NCI-H748 (cell line): Measurements from ENCODE around the gene TNFRSF12A.

ENCODE experiments used
- DNase-seq: peaks from one replicate; lab custom pipeline; 2025; ENCODE audit not compliant: unreplicated experiment; lab: John Stamatoyannopoulos, UW

The TNFRSF12A gene

GRCh38 chr16:3020247-3020603, at the start of gene TNFRSF12A:
TSS of gene TNFRSF12A (plus strand) at chr16:3020368. CDS start at chr16:3020398, 30 bp downstream.
- DNase-seq: peak; percentile 70

- no peak for DNase-seq
These were observed 49.6 kb upstream of the TNFRSF12A start for GRCh38 chr16:2970563-2970962.

GRCh38 chr16:2971134-2971984, 48.8 kb upstream of the TNFRSF12A start:
- no peak for DNase-seq

- peak; percentile 5 for DNase-seq
These were observed 48.0 kb upstream of the TNFRSF12A start for GRCh38 chr16:2971985-2972784.

DNA sequence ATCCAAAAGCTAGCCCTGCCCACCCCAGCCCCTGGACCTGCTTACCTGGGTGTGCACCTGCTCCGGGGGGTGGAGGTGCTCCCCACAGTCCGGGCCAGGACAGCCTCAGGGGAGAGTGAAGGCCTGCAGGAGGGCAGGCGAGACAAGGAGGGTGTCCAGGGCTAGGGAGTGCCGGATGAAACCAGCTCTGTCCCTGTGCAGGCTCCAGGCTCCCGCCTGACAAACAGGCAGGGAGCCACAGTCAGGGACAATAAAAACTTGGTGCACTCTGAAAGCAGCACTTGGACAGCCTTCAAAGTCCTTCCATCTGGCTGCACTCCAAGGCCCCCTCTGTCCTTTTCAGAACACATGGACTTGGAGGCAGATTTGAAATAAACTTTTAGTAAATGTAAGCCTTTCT, 47.1 kb upstream of the TNFRSF12A start:
- no peak for DNase-seq

- DNase-seq: no peak
These were observed 46.4 kb upstream of the TNFRSF12A start for GRCh38 chr16:2973605-2974318.

DNA sequence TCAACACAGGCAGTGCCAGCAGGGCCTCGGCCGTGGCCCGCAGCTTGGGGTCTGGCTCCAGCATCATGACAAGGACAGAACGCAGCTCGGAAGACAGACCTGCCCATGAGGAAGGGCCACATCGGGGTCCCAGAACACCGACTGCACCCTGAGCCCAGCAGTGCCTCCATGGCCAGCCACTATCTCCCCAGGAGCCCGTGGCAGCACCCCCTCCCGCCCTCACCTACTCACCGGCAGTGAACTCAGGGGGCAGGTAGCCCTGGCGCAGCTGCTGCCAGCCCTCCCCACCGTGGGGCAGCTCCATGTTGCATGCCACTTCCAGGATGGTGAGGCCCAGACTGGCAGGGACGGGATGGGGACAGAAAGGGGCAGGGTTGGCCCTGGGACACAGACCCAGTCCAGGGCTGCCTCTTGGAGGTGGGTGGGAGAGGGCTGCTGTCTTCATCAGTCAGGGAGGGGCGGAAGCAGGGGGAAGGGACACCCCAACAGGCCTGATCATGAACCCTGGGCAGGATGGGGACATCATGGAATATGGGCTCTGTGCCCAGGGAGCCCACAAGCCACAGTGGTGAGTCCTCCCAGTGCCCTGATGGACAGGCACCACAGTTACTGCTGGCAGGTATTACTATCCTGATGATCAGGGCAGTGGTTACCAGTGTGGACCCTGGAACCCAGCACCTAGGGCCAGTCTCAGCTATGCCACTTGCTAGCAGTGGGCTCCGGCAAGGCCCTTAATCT, 45.7 kb upstream of the TNFRSF12A start:
- no peak for DNase-seq

GRCh38 chr16:2975161-2975795, 44.9 kb upstream of the TNFRSF12A start:
- DNase-seq: no peak

- DNase-seq: no peak
These were observed 44.0 kb upstream of the TNFRSF12A start for GRCh38 chr16:2976201-2976600.

DNA sequence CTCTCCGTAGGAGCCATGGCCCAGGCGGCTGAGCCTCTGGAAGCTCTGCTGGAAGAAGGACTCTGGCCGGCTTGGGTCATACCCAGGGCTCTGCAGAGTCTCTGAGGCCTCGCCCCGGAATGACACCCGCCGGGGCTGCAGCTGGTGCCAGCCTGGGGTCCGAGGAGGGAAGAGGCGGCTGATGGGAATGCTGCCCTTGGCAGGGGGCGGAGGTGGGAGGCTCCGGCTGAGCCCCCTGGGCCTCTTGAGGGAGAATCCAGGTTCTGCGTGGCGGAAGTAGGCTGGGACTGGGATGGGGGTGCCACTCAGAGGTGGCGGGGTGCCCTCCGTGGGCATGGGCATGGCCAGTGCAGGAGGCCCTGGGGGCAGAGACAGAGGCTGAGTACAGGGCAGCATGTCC, 43.5 kb upstream of the TNFRSF12A start:
- no peak for DNase-seq

DNA sequence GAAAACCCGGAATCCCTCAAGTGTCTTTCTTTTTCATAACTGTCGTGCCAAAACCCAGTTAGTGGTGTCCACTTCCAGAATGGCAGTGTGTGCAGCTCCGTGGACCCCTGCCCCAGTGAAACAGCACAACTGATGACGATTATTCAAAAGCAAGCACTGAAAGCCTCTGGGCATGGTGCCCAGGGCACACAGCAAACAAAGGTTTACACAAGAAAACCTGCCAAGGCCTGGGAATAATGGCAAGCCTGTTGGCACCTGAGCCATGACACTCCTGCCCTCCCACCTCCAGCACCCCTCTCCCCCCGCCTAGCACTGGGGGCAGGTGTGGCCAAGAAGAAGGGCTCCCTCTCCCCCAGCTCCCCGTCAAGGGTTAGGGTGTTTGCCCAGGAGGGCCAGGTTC, 42.7 kb upstream of the TNFRSF12A start:
- no peak for DNase-seq

DNA sequence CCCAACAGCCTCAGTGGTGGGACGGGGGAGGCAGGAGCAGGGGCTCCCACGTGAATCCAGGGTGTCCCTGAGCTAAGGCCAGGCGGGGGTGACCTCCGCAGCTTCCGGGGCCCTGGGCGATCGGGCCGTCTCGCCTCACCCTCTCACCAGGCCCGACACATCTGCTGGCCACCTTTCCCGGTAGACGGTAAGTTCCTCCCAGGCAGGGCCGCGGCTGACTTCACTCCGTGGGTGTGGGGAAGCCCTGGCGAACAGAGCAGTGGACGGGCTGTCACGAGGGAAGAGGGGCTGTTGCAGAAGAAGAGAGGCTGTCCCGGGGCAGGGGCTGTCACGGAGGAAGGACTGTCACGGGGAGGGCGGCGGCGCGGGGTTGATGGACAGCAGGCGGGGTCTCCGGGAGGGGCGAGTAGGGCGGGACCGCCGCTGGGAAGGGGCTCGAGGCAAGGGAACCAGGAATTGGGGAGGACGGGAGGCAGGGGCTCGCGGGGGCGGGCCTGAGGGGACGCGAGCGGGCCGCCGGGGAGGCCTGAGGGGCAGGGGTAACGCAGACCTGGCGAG, 40.4 kb upstream of the TNFRSF12A start:
- DNase-seq: peak; percentile 30

- DNase-seq: peak; percentile 81
These were observed 39.7 kb upstream of the TNFRSF12A start, which contains the start of gene PKMYT1 for GRCh38 chr16:2980227-2981176. TSS of gene PKMYT1 (minus strand) at chr16:2980446. CDS start at chr16:2979657, 789 bp downstream.

DNA sequence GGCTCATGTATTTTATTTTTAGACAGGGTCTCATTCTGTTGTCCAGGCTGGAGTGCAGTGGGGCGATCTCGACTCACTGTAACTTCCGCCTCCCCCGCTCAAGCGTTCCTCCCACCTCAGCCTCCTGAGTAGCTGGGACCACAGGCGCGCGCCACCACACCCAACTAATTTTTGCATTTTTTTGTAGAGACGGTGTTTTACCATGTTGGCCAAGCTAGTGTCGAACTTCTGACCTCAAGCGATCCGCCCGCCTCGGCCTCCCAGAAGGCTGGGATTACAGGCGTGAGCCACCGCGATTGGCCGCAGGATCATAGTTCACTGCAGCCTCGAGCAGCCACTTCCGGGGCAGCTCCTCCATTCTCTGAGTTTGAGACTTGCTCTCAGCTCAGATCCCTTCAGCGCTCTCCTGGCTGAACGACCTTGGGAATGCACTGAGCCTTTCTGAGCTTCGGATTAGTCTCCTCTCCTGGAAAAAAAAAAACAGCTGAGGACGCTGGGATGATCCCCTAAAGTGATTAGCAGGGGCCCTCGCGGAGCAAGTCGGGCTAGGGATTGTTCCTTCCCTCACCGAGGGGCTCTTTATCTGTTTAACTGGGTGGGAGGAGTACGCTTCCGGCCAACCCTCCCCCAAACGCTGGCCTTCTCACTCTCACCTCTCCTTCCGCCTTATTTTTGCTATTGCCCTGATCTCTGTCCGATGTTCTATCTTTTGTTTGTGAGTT, 38.8 kb upstream of the TNFRSF12A start:
- no peak for DNase-seq

- DNase-seq: no peak
These were observed 38.3 kb upstream of the TNFRSF12A start for GRCh38 chr16:2981899-2982250.

- no peak for DNase-seq
These were observed 37.8 kb upstream of the TNFRSF12A start for GRCh38 chr16:2982402-2982801.

DNA sequence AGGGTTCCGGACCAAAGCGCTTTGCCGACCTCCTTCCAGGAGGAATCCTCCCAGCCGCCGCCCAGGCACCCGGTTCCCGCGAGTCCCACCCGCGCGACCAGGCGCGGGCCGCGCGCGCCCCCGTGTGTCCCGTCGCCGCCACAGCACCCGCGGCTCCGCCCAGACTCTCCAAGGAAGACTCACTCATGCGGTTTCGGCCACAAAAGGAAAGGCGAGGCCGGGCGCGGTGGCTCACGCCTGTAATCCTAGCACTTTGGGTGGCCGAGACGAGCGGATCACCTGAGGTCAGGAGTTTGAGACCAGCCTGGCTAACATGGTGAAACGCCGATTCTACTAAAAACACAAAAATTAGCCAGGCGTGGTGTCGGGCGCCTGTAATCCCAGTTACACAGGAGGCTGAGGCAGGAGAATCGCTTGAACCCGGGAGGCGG, 36.4 kb upstream of the TNFRSF12A start:
- peak; percentile 76 for DNase-seq

DNA sequence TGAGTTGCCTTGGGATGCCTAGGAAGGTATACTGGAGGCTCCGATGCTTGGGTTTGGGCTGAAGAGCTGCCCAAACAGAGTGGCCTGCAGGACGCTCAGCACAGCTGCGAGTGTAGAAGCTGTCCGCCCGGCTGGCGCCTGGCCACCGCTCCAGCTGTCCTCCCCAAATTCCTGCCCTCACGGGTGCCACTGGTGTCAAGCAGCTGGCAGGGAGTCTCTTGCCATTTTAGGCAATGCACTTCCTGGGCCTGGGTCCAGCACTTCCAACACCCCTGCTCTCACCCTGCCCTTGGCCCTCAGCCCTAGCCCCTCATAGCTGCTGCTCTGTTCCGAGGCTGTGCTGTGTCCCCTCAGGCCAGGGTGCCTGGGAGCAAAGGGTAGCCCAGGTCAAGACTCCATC, 34.7 kb upstream of the TNFRSF12A start:
- DNase-seq: no peak
